ENCODE measurements around the gene PHLPP1. TPM values are rescaled to one million over a fixed set of nuclear protein-coding genes. Genes with fewer than 3 reads are reported as not detected.

PHLPP1 gene
- total and polyA plus RNA-seq, 2 donors (not counting 1 experiment from before 2014, with no cell fraction given): 3.6 to 5.0 TPM

- no peaks in the 10 kb centered on the region for H3K27me3 ChIP-seq (ENCODE audit: control insufficient read depth, insufficient read depth, low read length)
- no peak overlapping the region for H3K9ac ChIP-seq (ENCODE audit: insufficient read depth, low read length)
- TF ChIP-seq CTCF (conservative IDR thresholded peaks at IDR 0.05 in 1 of 2, IDR thresholded peaks at IDR 0.05 in 1 of 2; ENCODE audit: low read depth in 1 of 2, low read length in 2 of 2): peak; percentile 62 to 74
- TF ChIP-seq EZH2 (IDR thresholded peaks at IDR 0.05; ENCODE audit: low read length, missing control alignments): no peak
- DNase-seq (ENCODE audit: low read depth in 2 of 2): peak; percentile 100
- peak overlapping the region; percentile 80 for H3K27ac ChIP-seq (ENCODE audit: insufficient read depth, low read length)
- H3K36me3 ChIP-seq (ENCODE audit: control insufficient read depth, insufficient read depth, low read length): no peaks in the 10 kb centered on the region
- peak overlapping the region; percentile 19 to 64 (median 46) for H3K4me3 ChIP-seq (replicated peaks in 1 of 4; ENCODE audit: control extremely low read depth in 1 of 4, insufficient read depth in 1 of 4, low read depth in 3 of 4, low read length in 4 of 4)
- H3K9me3 ChIP-seq (ENCODE audit: control insufficient read depth, insufficient read depth, low read depth, low read length): no peaks in the 10 kb centered on the region
- H4K20me1 ChIP-seq (ENCODE audit: control insufficient read depth, extremely low read depth, insufficient read depth, low read length): no peaks in the 10 kb centered on the region
- peak overlapping the region; percentile 98 for H2AFZ ChIP-seq (ENCODE audit: low read length)
- H3K4me2 ChIP-seq (ENCODE audit: extremely low read depth, insufficient read depth, low read length): peak overlapping the region; percentile 91
- peaks cover 3% of the 10 kb centered on the region for H3K4me1 ChIP-seq (ENCODE audit: control insufficient read depth, extremely low read depth, insufficient read depth, low read length)
- peaks cover 10% of the 10 kb centered on the region for H3K79me2 ChIP-seq (ENCODE audit: control insufficient read depth, insufficient read depth, low read length)
These were observed 488 bp upstream of the PHLPP1 start for GRCh38 chr18:62714671-62715435.

- Histone ChIP-seq H4K20me1 (ENCODE audit: control insufficient read depth, extremely low read depth, insufficient read depth, low read length) (no peaks in the 10 kb centered on the region), H3K9me3 (ENCODE audit: control insufficient read depth, insufficient read depth, low read depth, low read length) (no peaks in the 10 kb centered on the region), H3K79me2 (ENCODE audit: control insufficient read depth, insufficient read depth, low read length) (peaks cover 10% of the 10 kb centered on the region), H3K9ac (ENCODE audit: insufficient read depth, low read length) (peak overlapping the region; percentile 80), H3K4me2 (ENCODE audit: extremely low read depth, insufficient read depth, low read length) (peak overlapping the region; percentile 40), H3K36me3 (ENCODE audit: control insufficient read depth, insufficient read depth, low read length) (no peaks in the 10 kb centered on the region), H3K27ac (ENCODE audit: insufficient read depth, low read length) (peak overlapping the region; percentile 80), H3K4me3 (replicated peaks in 1 of 4; ENCODE audit: control extremely low read depth in 1 of 4, insufficient read depth in 1 of 4, low read depth in 3 of 4, low read length in 4 of 4) (peak overlapping the region; percentile 29 to 85 (median 64)), H3K4me1 (ENCODE audit: control insufficient read depth, extremely low read depth, insufficient read depth, low read length) (peaks cover 3% of the 10 kb centered on the region), H3K27me3 (ENCODE audit: control insufficient read depth, insufficient read depth, low read length) (no peaks in the 10 kb centered on the region), H2AFZ (ENCODE audit: low read length) (peak overlapping the region; percentile 58)
- peak; percentile 54 to 66 for DNase-seq (ENCODE audit: low read depth in 2 of 2)
- TF ChIP-seq EZH2 (IDR thresholded peaks at IDR 0.05; ENCODE audit: low read length, missing control alignments) (no peak), CTCF (conservative IDR thresholded peaks at IDR 0.05 in 1 of 2, IDR thresholded peaks at IDR 0.05 in 1 of 2; ENCODE audit: low read depth in 1 of 2, low read length in 2 of 2) (no peak)
These were observed 646 bp downstream of the PHLPP1 start for GRCh38 chr18:62715759-62716615.

- H4K20me1 ChIP-seq (ENCODE audit: control insufficient read depth, extremely low read depth, insufficient read depth, low read length): no peaks in the 10 kb centered on the region
- H3K36me3 ChIP-seq (ENCODE audit: control insufficient read depth, insufficient read depth, low read length): no peaks in the 10 kb centered on the region
- TF ChIP-seq EZH2 (IDR thresholded peaks at IDR 0.05; ENCODE audit: low read length, missing control alignments): no peak
- TF ChIP-seq CTCF (conservative IDR thresholded peaks at IDR 0.05 in 1 of 2, IDR thresholded peaks at IDR 0.05 in 1 of 2; ENCODE audit: low read depth in 1 of 2, low read length in 2 of 2): peak in 1 of 2 donors; percentile 10
- peak; percentile 14 to 38 for DNase-seq (ENCODE audit: low read depth in 2 of 2)
- peak overlapping the region; percentile 82 for H2AFZ ChIP-seq (ENCODE audit: low read length)
- peak overlapping the region; percentile 38 to 85 (median 63) for H3K4me3 ChIP-seq (replicated peaks in 1 of 4; ENCODE audit: control extremely low read depth in 1 of 4, insufficient read depth in 1 of 4, low read depth in 3 of 4, low read length in 4 of 4)
- H3K27ac ChIP-seq (ENCODE audit: insufficient read depth, low read length): no peak overlapping the region
- peak overlapping the region; percentile 86 for H3K4me2 ChIP-seq (ENCODE audit: extremely low read depth, insufficient read depth, low read length)
- no peaks in the 10 kb centered on the region for H3K9me3 ChIP-seq (ENCODE audit: control insufficient read depth, insufficient read depth, low read depth, low read length)
- H3K27me3 ChIP-seq (ENCODE audit: control insufficient read depth, insufficient read depth, low read length): no peaks in the 10 kb centered on the region
- H3K4me1 ChIP-seq (ENCODE audit: control insufficient read depth, extremely low read depth, insufficient read depth, low read length): peaks cover 3% of the 10 kb centered on the region
- peaks cover 10% of the 10 kb centered on the region for H3K79me2 ChIP-seq (ENCODE audit: control insufficient read depth, insufficient read depth, low read length)
- peak overlapping the region; percentile 55 for H3K9ac ChIP-seq (ENCODE audit: insufficient read depth, low read length)
These were observed 1.4 kb downstream of the PHLPP1 start for GRCh38 chr18:62716619-62717168.
